C4-2B (cell line): ENCODE results near the gene GOLPH3.
"Not testable (repeated sequence)": the region's sequence is repeated elsewhere in the genome, so short reads cannot be mapped to it uniquely, and the experiment has no call there.

Experiments
- H3K27ac ChIP-seq: fragments of 450-650 bp; 2 replicates; pipeline ENCODE4 v1.5.1; 2017
- ZFX ChIP-seq: fragments of 450-650 bp; IDR thresholded peaks from 2 replicates; pipeline ENCODE4 v1.6.1; 2017
- TF ChIP-seq, protein P1 (sequence below): fragments of 450-650 bp; conservative IDR thresholded peaks from 2 replicates; pipeline ENCODE4 v1.5.1; 2017; ENCODE audit warnings: mild to moderate bottlenecking

The GOLPH3 gene

DNA sequence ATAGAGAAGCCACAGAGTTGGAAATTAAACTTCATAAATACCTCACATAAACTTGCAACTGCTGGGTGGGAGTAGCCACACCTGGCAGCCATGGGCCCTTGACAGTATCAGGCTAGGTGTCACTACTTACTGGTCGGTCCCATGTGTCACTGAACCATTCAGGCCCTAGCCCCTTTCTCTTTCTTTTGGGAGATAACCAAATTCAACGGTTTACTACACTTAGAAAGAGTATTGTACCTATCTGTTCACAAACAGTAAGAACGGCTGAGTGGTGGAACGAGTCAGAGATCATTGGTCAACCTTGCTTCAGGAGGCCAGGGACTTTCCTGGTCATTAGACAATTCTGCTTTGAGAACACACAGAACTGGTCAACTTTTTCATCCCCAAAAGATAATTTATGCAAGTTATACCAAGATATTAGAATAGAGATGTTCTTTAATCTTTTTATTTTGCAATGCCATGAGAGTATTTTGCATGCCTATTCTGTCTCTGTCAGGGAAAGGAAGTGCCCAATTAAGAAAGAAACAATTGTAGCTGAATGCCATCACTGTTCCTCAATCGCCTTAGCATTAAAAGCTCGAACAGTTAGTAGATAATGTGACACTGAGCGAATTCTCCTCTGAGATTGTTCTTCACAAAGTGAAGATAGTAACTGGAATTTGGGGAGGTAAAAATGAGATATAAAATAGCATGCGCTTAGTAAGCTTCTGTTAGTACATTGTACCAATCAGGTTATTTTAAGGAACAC, 50.9 kb downstream of the GOLPH3 start:
- H3K27ac ChIP-seq = no peak overlapping the region
- TF ChIP-seq, protein P1, sequence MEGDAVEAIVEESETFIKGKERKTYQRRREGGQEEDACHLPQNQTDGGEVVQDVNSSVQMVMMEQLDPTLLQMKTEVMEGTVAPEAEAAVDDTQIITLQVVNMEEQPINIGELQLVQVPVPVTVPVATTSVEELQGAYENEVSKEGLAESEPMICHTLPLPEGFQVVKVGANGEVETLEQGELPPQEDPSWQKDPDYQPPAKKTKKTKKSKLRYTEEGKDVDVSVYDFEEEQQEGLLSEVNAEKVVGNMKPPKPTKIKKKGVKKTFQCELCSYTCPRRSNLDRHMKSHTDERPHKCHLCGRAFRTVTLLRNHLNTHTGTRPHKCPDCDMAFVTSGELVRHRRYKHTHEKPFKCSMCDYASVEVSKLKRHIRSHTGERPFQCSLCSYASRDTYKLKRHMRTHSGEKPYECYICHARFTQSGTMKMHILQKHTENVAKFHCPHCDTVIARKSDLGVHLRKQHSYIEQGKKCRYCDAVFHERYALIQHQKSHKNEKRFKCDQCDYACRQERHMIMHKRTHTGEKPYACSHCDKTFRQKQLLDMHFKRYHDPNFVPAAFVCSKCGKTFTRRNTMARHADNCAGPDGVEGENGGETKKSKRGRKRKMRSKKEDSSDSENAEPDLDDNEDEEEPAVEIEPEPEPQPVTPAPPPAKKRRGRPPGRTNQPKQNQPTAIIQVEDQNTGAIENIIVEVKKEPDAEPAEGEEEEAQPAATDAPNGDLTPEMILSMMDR = no peak
- TF ChIP-seq ZFX = no peak

DNA sequence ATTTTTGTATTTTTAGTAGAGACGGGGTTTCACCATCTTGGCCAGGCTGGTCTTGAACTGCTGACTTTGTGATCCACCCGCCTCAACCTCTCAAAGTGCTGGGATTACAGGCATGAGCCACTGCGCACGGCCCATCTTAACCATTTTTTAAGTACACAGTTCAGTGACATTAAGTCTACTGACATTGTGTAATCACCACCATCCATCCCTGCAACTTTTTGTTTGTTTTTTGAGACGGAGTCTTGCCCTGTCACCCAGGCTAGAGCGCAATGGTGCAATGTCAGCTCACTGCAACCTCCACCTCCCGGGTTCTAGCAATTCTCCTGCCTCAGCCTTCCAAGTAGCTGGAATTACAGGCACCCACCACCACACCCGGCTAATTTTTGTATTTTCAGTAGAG, 55.2 kb downstream of the GOLPH3 start:
- not testable (repeated sequence) for H3K27ac ChIP-seq

DNA sequence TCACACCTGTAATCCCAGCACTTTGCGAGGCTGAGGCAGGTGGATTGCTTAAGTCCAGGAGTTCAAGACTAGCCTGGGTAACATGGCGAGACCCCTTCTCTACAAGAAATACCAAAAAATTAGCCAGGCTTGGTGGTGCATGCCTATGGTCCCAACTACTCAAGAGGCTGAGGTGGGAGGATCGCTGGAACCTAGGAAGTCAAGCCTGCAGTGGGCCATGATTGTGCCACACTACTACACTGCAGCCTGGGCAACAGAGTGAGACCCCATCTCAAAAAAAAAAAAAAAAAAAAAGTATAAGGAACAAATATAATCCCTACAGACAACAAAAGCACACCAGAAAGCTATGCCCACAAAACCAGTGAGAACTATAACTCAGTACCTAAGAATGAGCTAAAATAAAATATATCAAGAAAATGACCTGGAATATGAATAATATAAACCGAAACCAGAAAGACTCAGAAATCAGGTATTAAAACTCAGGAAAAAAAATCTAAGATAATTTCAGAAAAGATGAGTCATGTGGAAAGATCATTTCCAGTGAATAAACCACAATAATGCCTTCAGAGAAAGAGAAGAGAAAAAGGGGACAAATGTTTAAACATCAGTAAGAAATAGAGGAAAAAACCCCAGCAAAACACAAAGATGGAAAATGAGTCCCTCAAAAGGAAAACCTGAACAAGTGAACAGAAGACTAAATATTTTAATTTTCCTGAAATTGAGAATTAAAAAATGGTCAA, 57.4 kb downstream of the GOLPH3 start:
- no peak for TF ChIP-seq ZFX
- TF ChIP-seq, protein P1 = no peak
- H3K27ac ChIP-seq = no peak overlapping the region

DNA sequence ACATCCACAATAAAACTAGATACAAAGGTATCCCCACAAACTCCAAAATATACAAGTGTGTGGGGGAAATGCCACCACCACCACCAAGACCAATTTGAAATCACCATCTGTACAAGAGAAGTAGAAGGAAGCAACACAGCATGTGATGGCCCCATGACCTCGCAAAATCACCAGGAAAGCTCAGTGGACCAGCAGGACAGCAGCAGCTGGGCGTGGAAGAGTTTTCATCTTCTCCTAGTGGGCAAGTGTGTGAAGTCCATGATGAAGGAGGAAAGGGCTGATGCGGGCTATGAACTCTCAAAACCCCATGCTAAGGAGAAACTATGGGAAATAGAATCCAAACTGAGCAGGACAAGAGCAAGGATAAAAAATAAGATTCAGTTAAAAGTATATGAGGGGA, 58.1 kb downstream of the GOLPH3 start:
- no peak for TF ChIP-seq ZFX
- TF ChIP-seq, protein P1 = no peak
- H3K27ac ChIP-seq = no peak overlapping the region

DNA sequence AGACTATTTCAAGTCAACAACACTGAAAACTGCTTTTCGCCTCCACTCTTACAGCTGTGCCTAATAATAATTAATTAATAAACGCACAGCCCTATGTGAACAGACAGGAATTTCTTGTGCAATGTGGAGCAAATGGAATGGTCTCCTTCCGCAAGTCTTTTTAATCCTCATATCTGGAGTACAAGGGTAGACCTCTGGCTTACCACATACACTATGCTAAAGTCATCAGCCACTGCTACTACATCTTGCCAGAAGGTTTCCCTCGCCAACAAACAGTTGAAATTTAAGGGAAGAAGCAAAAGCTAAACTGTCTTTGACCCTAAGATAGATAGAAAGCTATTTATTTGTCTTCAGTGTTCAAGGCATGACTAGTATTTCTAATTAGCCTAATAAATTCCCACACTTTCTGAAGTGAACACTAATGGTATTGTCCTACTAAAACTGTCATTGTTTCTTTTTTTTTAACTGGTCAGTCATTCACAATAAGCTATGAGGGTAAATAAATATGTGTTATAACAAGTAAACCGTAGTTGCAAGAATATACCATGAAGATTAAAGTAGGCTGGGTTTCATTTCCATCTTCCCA, 63.9 kb downstream of the GOLPH3 start:
- TF ChIP-seq, protein P1 = no peak
- no peak for TF ChIP-seq ZFX

DNA sequence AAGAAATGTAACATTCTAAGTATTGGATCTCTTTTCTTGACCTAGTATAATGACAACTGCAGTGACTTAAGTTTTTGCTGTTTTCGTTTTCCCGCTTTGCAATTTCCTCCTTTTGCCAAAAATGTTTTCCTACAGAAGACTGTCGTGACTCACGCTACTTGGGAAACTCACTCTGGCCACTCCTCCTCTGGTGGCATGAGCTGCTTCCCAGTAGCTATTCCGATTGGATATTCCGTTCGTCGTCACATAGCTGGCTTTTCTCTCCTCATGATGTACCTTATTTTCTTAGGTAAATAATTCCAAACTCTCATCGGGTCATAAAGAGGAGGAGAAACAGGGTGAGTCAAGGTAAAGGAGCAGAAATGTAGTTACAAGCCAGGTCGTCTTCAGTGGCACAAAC, 64.9 kb downstream of the GOLPH3 start:
- H3K27ac ChIP-seq = no peak overlapping the region
- TF ChIP-seq ZFX = no peak
- TF ChIP-seq, protein P1 = no peak

More for the DNA sequence above, 63.9 kb downstream of the GOLPH3 start:
- H3K27ac ChIP-seq = no peak overlapping the region

DNA sequence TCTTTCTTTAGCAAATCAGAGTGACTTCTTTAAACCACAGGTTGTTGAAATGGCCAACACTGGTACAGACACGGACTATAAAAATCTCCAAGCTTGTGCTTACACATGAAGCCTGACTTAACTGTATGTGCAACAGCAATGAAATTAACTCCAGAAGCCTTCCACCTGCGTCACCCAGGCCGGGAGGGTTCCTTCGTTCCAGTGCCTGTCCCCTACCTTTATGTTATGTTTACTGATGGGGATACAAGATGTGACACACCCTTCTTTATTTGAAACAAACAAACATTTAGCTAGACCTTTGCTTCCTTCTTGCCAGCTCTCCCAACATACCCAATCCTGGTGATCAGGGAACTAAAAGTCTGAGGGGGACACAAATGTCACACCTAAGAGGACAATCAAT, 66.0 kb downstream of the GOLPH3 start:
- no peak overlapping the region for H3K27ac ChIP-seq

More for the DNA sequence above, 66.0 kb downstream of the GOLPH3 start:
- TF ChIP-seq ZFX = no peak
- TF ChIP-seq, protein P1 = no peak
